ENCODE data around the gene ACAA2.

Gene ACAA2

GRCh38 chr18:49827996-49828395 is 14.7 kb upstream of the ACAA2 start:
- no peak for TF ChIP-seq CTCF (IDR thresholded peaks at IDR 0.05; ENCODE audit: low read depth, low read length)
- no peak overlapping the region for H3K4me3 ChIP-seq (ENCODE audit: low read depth, low read length)

GRCh38 chr18:49819823-49820671 is 6.7 kb upstream of the ACAA2 start:
- TF ChIP-seq CTCF (IDR thresholded peaks at IDR 0.05; ENCODE audit: low read depth, low read length): no peak
- H3K4me3 ChIP-seq (ENCODE audit: low read depth, low read length): no peak overlapping the region

DNA sequence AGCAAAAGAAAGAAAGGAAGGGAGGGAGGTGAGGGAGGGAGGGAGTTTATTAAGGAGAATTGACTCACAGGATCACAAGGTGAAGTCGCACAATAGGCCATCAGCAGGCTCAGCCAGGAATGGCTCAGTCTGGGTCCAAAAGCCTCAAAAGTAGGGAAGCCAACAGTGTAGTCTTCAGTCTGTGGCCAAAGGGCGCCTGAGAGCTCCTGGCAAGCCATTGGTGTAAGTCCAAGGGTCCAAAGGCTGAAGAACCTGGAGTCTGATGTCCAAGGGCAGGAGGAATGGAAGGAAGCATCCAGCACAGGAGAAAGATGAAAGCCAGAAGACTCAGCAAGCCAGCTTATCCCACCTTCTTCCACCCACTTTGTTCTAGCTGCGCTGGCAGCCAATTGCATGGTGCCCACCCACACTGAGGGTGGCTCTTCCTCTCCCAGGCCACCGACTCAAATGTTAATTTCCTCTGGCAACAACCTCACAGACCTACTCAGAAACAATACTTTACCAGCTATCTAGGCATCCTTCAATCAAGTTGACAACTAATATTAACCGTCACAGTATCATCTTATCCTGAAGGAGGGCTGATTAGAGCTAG is 5.8 kb upstream of the ACAA2 start:
- no peak for TF ChIP-seq CTCF (IDR thresholded peaks at IDR 0.05; ENCODE audit: low read depth, low read length)
- H3K4me3 ChIP-seq (ENCODE audit: low read depth, low read length): no peak overlapping the region

GRCh38 chr18:49817947-49818346 is 4.6 kb upstream of the ACAA2 start:
- TF ChIP-seq CTCF (IDR thresholded peaks at IDR 0.05; ENCODE audit: low read depth, low read length): no peak
- H3K4me3 ChIP-seq (ENCODE audit: low read depth, low read length): no peak overlapping the region

DNA sequence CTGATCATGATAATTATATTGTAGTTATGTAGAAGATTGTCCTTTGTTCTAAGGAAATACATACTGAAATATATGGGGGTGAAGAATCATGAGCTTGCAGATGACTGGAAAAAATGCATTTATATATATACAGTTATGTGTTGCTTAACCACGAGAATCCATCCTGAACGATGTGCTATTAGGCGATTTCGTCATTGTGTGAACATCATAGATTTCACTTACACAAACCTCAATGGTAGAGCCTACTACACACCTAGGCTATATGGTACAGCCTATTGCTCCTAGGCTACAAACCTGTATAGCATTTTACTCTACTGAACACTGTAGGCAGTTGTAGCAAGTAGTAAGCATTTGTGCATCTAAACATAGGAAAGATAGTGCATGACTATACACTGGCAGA is 2.6 kb upstream of the ACAA2 start:
- H3K4me3 ChIP-seq (ENCODE audit: low read depth, low read length): no peak overlapping the region
- no peak for TF ChIP-seq CTCF (IDR thresholded peaks at IDR 0.05; ENCODE audit: low read depth, low read length)

- TF ChIP-seq CTCF (IDR thresholded peaks at IDR 0.05; ENCODE audit: low read depth, low read length): no peak
- peak overlapping the region; percentile 71 for H3K4me3 ChIP-seq (ENCODE audit: low read depth, low read length)
These were observed 790 bp upstream of the ACAA2 start for GRCh38 chr18:49814147-49814499.

GRCh38 chr18:49813069-49813318 is 339 bp downstream of the ACAA2 start:
- no peak for TF ChIP-seq CTCF (IDR thresholded peaks at IDR 0.05; ENCODE audit: low read depth, low read length)
- peak overlapping the region; percentile 71 for H3K4me3 ChIP-seq (ENCODE audit: low read depth, low read length)

Measured in WI38 (cell line).